B cell (primary cell): ENCODE measurements around the gene ZNF598. TPM values are rescaled to one million over a fixed set of nuclear protein-coding genes. Genes with fewer than 3 reads are reported as not detected.
A peak's percentile ranks its signal among the peaks of the same experiment; 100 is the strongest.

ENCODE experiments used
- ATAC-seq: fragments of 200-7000 bp; cut with Tn5 transposase; one replicate; pipeline ENCODE4 v1.10.0; 2021; ENCODE audit warnings: low read depth, mild to moderate bottlenecking, moderate number of reproducible peaks, moderate library complexity
- CTCF ChIA-PET: fragments of 350-600 bp; sonication (Branson Sonifier 250); formaldehyde crosslinking; loops from one replicate; lab custom pipeline; 2021; ENCODE audit warnings: antibody characterized with exemption, inconsistent platforms; lab: Charles Lee
- POLR2A ChIA-PET: fragments of 350-600 bp; sonication (Branson Sonifier 250); formaldehyde crosslinking; loops from one replicate; lab custom pipeline; 2021; ENCODE audit warnings: antibody characterized with exemption; lab: Charles Lee
- DNase-seq: peaks from one replicate; pipeline ENCODE4 v3.0.0; 2013
- H2AFZ ChIP-seq: 2 replicates; pipeline ENCODE4 v1.6.1; 2012; ENCODE audit warnings: mild to moderate bottlenecking, low read depth, low read length; ENCODE audit not compliant: insufficient read depth, poor library complexity, severe bottlenecking
- H3K27ac ChIP-seq, 2 donors: 1 replicate in 1 of 2; 2 replicates in 1 of 2; pipeline ENCODE4 v1.5.1; 2012 to 2013; ENCODE audit warnings: low read length in 2 of 2, mild to moderate bottlenecking in 2 of 2, moderate library complexity in 1 of 2
- H3K27me3 ChIP-seq, 4 experiments: fragments of 200-600 bp in 1 of 4; sonication (generic) in 1 of 4; replicated peaks in 1 of 4; 1 replicate in 2 of 4; 2 replicates in 2 of 4; pipeline versions ENCODE4 v1.6.1 to v1.7.0; 2013 to 2016; ENCODE audit warnings: low read length in 3 of 4, mild to moderate bottlenecking in 2 of 4, mixed read lengths in 1 of 4, moderate library complexity in 1 of 4; ENCODE audit not compliant: insufficient read depth in 4 of 4, control insufficient read depth in 3 of 4; ENCODE audit errors: control extremely low read depth in 1 of 4
- H3K36me3 ChIP-seq, 2 experiments: replicated peaks in 1 of 2; 1 replicate in 1 of 2; 2 replicates in 1 of 2; pipeline versions ENCODE4 v1.6.1 to v1.7.1; 2013; ENCODE audit warnings: low read length in 1 of 2; ENCODE audit not compliant: insufficient read depth in 2 of 2, control insufficient read depth in 1 of 2; ENCODE audit errors: control extremely low read depth in 1 of 2, extremely low read depth in 1 of 2
- H3K4me1 ChIP-seq, 2 donors: fragments of 200-600 bp in 1 of 2; sonication (generic) in 1 of 2; 1 replicate in 1 of 2; 2 replicates in 1 of 2; pipeline versions ENCODE4 v1.5.1 to v1.6.1; 2013 to 2017; ENCODE audit warnings: low read length in 2 of 2; ENCODE audit not compliant: control insufficient read depth in 2 of 2, insufficient read depth in 2 of 2
- H3K4me2 ChIP-seq: replicated peaks from 2 replicates; pipeline ENCODE3; 2012; ENCODE audit warnings: mild to moderate bottlenecking, low read depth, low read length; ENCODE audit not compliant: poor library complexity, severe bottlenecking
- H3K4me3 ChIP-seq, 5 experiments: fragments of 200-600 bp in 1 of 5; sonication (generic) in 1 of 5; 1 replicate in 3 of 5; 2 replicates in 2 of 5; pipeline versions ENCODE4 v1.5.1 to v1.7.0; 2011 to 2016; ENCODE audit warnings: low read length in 4 of 5, mild to moderate bottlenecking in 4 of 5, low read depth in 2 of 5, control low read depth in 1 of 5, moderate library complexity in 1 of 5; ENCODE audit not compliant: insufficient read depth in 1 of 5; ENCODE audit errors: control extremely low read depth in 1 of 5, extremely low read depth in 1 of 5
- H3K79me2 ChIP-seq: fragments of 200-600 bp; sonication (generic); one replicate; pipeline ENCODE4 v1.6.0; 2016; ENCODE audit warnings: low read length; ENCODE audit not compliant: control insufficient read depth, insufficient read depth
- H3K9ac ChIP-seq: fragments of 200-600 bp; sonication (generic); 2 replicates; pipeline ENCODE4 v1.6.1; 2017; ENCODE audit warnings: mild to moderate bottlenecking, low read length, moderate library complexity
- H3K9me3 ChIP-seq, 3 donors: one replicate each; pipeline versions ENCODE4 v1.6.1 to v1.7.1; 2013; ENCODE audit warnings: low read length in 2 of 3; ENCODE audit not compliant: control insufficient read depth in 2 of 3, insufficient read depth in 1 of 3; ENCODE audit errors: control extremely low read depth in 1 of 3
- H4K20me1 ChIP-seq: 2 replicates; pipeline ENCODE4 v1.6.0; 2012; ENCODE audit warnings: mild to moderate bottlenecking, low read length; ENCODE audit not compliant: insufficient read depth, control insufficient read depth, poor library complexity, severe bottlenecking
- H3K27ac Mint-ChIP-seq: one replicate; pipeline ENCODE4 v1.8.0; 2021; ENCODE audit warnings: mixed read lengths
- H3K27me3 Mint-ChIP-seq: one replicate; pipeline ENCODE4 v1.8.0; 2021; ENCODE audit warnings: mixed read lengths
- H3K4me1 Mint-ChIP-seq: one replicate; pipeline ENCODE4 v1.8.0; 2021; ENCODE audit warnings: mixed read lengths
- H3K4me3 Mint-ChIP-seq: one replicate; pipeline ENCODE4 v1.8.0; 2021; ENCODE audit warnings: mixed read lengths
- H3K9me3 Mint-ChIP-seq: one replicate; pipeline ENCODE4 v1.8.0; 2022; ENCODE audit warnings: mixed read lengths; ENCODE audit not compliant: insufficient read depth
- EZH2 ChIP-seq: IDR thresholded peaks from 2 replicates; pipeline ENCODE4 v1.6.1; 2012; ENCODE audit warnings: borderline replicate concordance, low read depth, mild to moderate bottlenecking, moderate library complexity, low read length; ENCODE audit not compliant: insufficient read depth, poor library complexity, severe bottlenecking
- WGBS: methylation state at CpG from one replicate; pipeline ENCODE4 v1.1.5; 2013; ENCODE audit warnings: missing lambda C conversion rate; ENCODE audit not compliant: insufficient coverage; 5-methylcytosine and 5-hydroxymethylcytosine counted together
- intact Hi-C: fragments of 100-400 bp; cut with micrococcal nuclease; formaldehyde crosslinking; loops from one replicate; pipeline ENCODE4 v1.10.0; 2022
- polyA plus RNA-seq: library from polyadenylated mRNA; depleted of rRNA; stranded (reverse); fragments of >200 nt; gene quantifications from 2 replicates; pipeline ENCODE4 v1.2.3, GENCODE V29; 2012
- total RNA-seq, 2 donors: library from RNA; stranded (reverse); fragments of 120-200 nt in 1 of 2; gene quantifications; 1 replicate in 1 of 2; 2 replicates in 1 of 2; pipeline versions ENCODE4 v1.2.3 to v1.2.4, GENCODE V29; 2013 to 2022
- TF ChIP-seq, protein P1 (sequence below): fragments of 200-600 bp; IDR thresholded peaks from one replicate; pipeline ENCODE4 v1.8.0; 2022; ENCODE audit warnings: antibody characterized with exemption, mild to moderate bottlenecking

Gene ZNF598
- total and polyA plus RNA-seq, 2 donors (not counting 1 experiment from before 2014, with no cell fraction given) = 49.5 to 61.5 TPM

DNA sequence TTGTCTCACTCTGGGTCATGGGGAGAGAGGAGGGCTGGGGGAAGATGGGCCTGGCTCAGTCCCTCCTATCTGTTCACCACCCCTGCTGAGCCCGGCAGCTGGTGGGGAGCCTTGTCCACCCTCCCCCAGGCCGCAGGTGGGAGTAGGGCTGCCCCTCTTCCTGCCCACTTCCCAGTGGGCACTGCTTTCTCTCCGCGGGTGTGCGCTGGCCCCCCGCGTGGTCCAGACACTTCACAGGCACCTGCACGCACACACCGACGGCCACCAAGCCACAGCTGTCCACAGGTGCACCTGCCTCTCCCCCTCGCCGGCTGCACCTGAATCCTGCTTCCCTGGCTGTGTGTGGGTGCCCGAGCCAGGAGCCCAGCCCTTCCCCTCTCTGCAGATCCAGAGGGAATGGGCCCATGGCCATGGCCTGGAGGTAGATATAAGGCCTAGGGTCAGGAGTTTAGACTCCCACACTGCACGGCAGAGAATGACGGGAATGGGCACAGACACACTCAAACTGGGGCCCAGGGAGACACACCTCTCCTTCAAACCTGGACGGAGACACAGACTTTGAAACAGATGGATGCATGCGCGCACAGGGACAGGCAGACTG is 19.1 kb upstream of the ZNF598 start:
- Histone ChIP-seq H3K27ac (no peak overlapping the region), H3K79me2 (no peaks in the 10 kb centered on the region), H3K4me2 (no peak overlapping the region), H3K27me3 (peaks cover 0 to 44% (median 15%) of the 10 kb centered on the region in 4 experiments), H2AFZ (no peak overlapping the region), H3K36me3 (no peaks in the 10 kb centered on the region), H3K4me3 (no peak overlapping the region), H3K9me3 (peaks cover 0 to 13% (median 0%) of the 10 kb centered on the region in 3 donors), H4K20me1 (no peaks in the 10 kb centered on the region), H3K4me1 (peaks cover 14 to 19% of the 10 kb centered on the region in 2 donors), H3K9ac (no peak overlapping the region)
- Mint-ChIP-seq H3K27ac (no peak overlapping the region), H3K4me3 (no peak overlapping the region), H3K27me3 (peaks cover 10% of the 10 kb centered on the region), H3K4me1 (peaks cover 8% of the 10 kb centered on the region), H3K9me3 (no peaks in the 10 kb centered on the region)
- WGBS = 83% methylated on average over 17 of the region's 18 CpGs
- TF ChIP-seq, protein P1, sequence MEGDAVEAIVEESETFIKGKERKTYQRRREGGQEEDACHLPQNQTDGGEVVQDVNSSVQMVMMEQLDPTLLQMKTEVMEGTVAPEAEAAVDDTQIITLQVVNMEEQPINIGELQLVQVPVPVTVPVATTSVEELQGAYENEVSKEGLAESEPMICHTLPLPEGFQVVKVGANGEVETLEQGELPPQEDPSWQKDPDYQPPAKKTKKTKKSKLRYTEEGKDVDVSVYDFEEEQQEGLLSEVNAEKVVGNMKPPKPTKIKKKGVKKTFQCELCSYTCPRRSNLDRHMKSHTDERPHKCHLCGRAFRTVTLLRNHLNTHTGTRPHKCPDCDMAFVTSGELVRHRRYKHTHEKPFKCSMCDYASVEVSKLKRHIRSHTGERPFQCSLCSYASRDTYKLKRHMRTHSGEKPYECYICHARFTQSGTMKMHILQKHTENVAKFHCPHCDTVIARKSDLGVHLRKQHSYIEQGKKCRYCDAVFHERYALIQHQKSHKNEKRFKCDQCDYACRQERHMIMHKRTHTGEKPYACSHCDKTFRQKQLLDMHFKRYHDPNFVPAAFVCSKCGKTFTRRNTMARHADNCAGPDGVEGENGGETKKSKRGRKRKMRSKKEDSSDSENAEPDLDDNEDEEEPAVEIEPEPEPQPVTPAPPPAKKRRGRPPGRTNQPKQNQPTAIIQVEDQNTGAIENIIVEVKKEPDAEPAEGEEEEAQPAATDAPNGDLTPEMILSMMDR = no peak
- TF ChIP-seq EZH2 = no peak
- ChIA-PET POLR2A (no interaction called here), CTCF (interaction anchor here (0.6 to 2.2 kb wide), 4 partner anchors 12 to 473 kb away, joined by 3 to 9 read pairs (median 4); partner anchors contain the start of gene TRAF7)
- intact Hi-C loops = loop anchor here (10.0 kb wide), 2 partner anchors 226 to 476 kb away; partner anchors contain the start of gene ECI1
- ATAC-seq = no peak
- DNase-seq = no peak

DNA sequence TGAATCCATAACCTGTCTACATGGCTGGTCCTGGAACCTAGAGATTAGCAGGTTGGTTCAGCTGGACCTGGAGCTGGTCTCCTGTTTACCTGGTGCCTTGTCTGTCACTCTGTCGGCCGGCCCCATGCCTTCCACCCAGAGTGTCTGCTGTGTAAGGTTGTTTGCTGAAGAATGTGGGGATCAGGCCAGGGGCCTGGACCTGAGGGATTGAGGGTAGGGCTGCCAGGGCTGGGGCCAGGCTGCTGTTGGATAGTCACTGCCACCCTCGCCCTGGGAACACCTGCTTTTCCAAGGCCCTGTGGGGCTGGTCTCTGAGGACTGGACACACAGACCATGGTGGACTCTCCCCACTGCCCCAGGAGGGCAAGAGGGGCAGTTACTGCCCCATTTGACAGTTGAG is 18.5 kb upstream of the ZNF598 start:
- CTCF ChIA-PET = interaction anchor here (0.6 to 2.2 kb wide), 6 partner anchors 11 to 473 kb away, joined by 3 to 9 read pairs (median 4); partner anchors contain the start of genes NTHL1, TRAF7 and TSC2

More for the DNA sequence above, 18.5 kb upstream of the ZNF598 start:
- Mint-ChIP-seq H3K4me3 (peak overlapping the region; percentile 55), H3K4me1 (peaks cover 11% of the 10 kb centered on the region), H3K27ac (no peak overlapping the region), H3K9me3 (no peaks in the 10 kb centered on the region), H3K27me3 (peaks cover 10% of the 10 kb centered on the region)
- H3K27me3 ChIP-seq = peaks cover 0 to 44% (median 16%) of the 10 kb centered on the region in 4 experiments
- H4K20me1 ChIP-seq = no peaks in the 10 kb centered on the region
- no peaks in the 10 kb centered on the region for H3K79me2 ChIP-seq
- H3K4me3 ChIP-seq = no peak overlapping the region
- TF ChIP-seq, protein P1 = no peak
- no peak for TF ChIP-seq EZH2
- H2AFZ ChIP-seq = no peak overlapping the region
- no peak overlapping the region for H3K9ac ChIP-seq
- POLR2A ChIA-PET = no interaction called here
- ATAC-seq = no peak
- H3K36me3 ChIP-seq = no peaks in the 10 kb centered on the region
- H3K4me1 ChIP-seq = peaks cover 18 to 23% of the 10 kb centered on the region in 2 donors
- 89% methylated on average over 3 of the region's 3 CpGs for WGBS
- no peak overlapping the region for H3K27ac ChIP-seq
- no peak for DNase-seq
- intact Hi-C loops = loop anchor here (10.0 kb wide), 2 partner anchors 227 to 477 kb away; partner anchors contain the start of gene ECI1
- H3K4me2 ChIP-seq = no peak overlapping the region
- H3K9me3 ChIP-seq = peaks cover 0 to 13% (median 0%) of the 10 kb centered on the region in 3 donors
